GM12875 (cell line): ENCODE data around the gene IFT74.

Source experiments
- H3K4me3 ChIP-seq: one replicate; pipeline ENCODE4 v1.5.1; 2011; ENCODE audit warnings: low read depth, low read length, control low read depth
- CTCF ChIP-seq: IDR thresholded peaks from 2 replicates; pipeline ENCODE4 v1.5.1; 2011; ENCODE audit warnings: low read depth, mild to moderate bottlenecking, control low read depth, inconsistent platforms, low read length, moderate library complexity, borderline replicate concordance; ENCODE audit not compliant: insufficient read depth

The IFT74 gene

GRCh38 chr9:26955921-26956859 lies at the start of gene IFT74:
TSS of gene IFT74 (plus strand) at chr9:26956412. CDS start at chr9:26961968, 5,556 bp downstream.
- TF ChIP-seq CTCF: no peak
- H3K4me3 ChIP-seq: peak within 1 kb of the TSS; percentile 84

- TF ChIP-seq CTCF: no peak
Observed at GRCh38 chr9:26913138-26913668, 43.0 kb upstream of the IFT74 start.

GRCh38 chr9:26919698-26920097 lies 36.5 kb upstream of the IFT74 start:
- TF ChIP-seq CTCF: no peak
- no peak overlapping the region for H3K4me3 ChIP-seq

More at GRCh38 chr9:26913138-26913668, 43.0 kb upstream of the IFT74 start:
- no peak overlapping the region for H3K4me3 ChIP-seq

- no peak overlapping the region for H3K4me3 ChIP-seq
- no peak for TF ChIP-seq CTCF
Observed at GRCh38 chr9:26925609-26926008, 30.6 kb upstream of the IFT74 start.

GRCh38 chr9:26928902-26929495 lies 27.2 kb upstream of the IFT74 start:
- TF ChIP-seq CTCF: no peak
- H3K4me3 ChIP-seq: no peak overlapping the region

- H3K4me3 ChIP-seq: no peak overlapping the region
Observed at GRCh38 chr9:26935847-26936246, 20.4 kb upstream of the IFT74 start.

More at GRCh38 chr9:26935847-26936246, 20.4 kb upstream of the IFT74 start:
- no peak for TF ChIP-seq CTCF
